Osteocyte (in vitro differentiated cells): ENCODE data around the gene RPL26. TPM values are rescaled to one million over a fixed set of nuclear protein-coding genes. Genes with fewer than 3 reads are reported as not detected.

ENCODE experiments used
- DNase-seq: peaks from one replicate; pipeline ENCODE4 v3.0.0; 2021; ENCODE audit warnings: mixed read lengths; ENCODE audit not compliant: unreplicated experiment; ENCODE audit errors: extremely low spot score
- H3K27ac Mint-ChIP-seq: one replicate; pipeline ENCODE4 v1.8.0; 2021; ENCODE audit warnings: mild to moderate bottlenecking, mixed read lengths; ENCODE audit not compliant: unreplicated experiment
- H3K27me3 Mint-ChIP-seq: one replicate; pipeline ENCODE4 v1.8.0; 2021; ENCODE audit warnings: mixed read lengths; ENCODE audit not compliant: unreplicated experiment
- H3K36me3 Mint-ChIP-seq: one replicate; pipeline ENCODE4 v1.8.0; 2021; ENCODE audit warnings: mixed read lengths; ENCODE audit not compliant: unreplicated experiment
- H3K4me1 Mint-ChIP-seq: one replicate; pipeline ENCODE4 v1.8.0; 2021; ENCODE audit warnings: mixed read lengths; ENCODE audit not compliant: unreplicated experiment
- H3K4me3 Mint-ChIP-seq: one replicate; pipeline ENCODE4 v1.8.0; 2021; ENCODE audit warnings: mild to moderate bottlenecking, moderate library complexity, mixed read lengths; ENCODE audit not compliant: unreplicated experiment
- H3K9me3 Mint-ChIP-seq: one replicate; pipeline ENCODE4 v1.8.0; 2021; ENCODE audit warnings: mixed read lengths; ENCODE audit not compliant: unreplicated experiment
- CTCF ChIP-seq: fragments of 200-600 bp; sonication (generic); IDR thresholded peaks from 2 replicates; pipeline ENCODE4 v1.5.0; 2021; ENCODE audit warnings: antibody characterized with exemption, mild to moderate bottlenecking, moderate library complexity
- total RNA-seq: library from RNA; stranded (reverse); gene quantifications from 2 replicates; pipeline ENCODE4 v1.2.1, GENCODE V29; 2021

RPL26 gene
- total RNA-seq, 1 donor from 2014 or later = 1,654 TPM

DNA sequence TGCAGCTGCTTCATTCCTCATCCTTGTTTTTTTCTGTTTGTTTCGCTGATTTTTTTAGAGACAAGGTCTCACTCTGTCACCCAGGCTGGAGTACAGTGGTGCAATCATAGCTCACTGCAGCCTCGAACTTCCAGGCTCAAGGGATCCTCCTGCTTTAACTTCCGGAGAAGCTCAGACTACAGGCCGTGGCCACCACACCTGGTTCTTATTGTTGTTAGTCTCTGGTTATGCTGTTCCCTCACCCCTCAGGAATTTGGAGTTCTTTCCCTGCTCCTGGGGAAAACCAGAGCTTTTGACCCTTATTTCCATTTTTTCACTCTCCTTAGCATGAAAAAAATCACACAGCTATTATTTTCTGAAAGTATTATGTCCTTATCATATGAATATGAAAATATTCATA, 41.5 kb downstream of the RPL26 start:
- Mint-ChIP-seq H3K9me3 (no peaks in the 10 kb centered on the region), H3K36me3 (no peaks in the 10 kb centered on the region), H3K27ac (no peak overlapping the region), H3K4me3 (no peak overlapping the region), H3K27me3 (peaks cover 17% of the 10 kb centered on the region), H3K4me1 (peaks cover 6% of the 10 kb centered on the region)
- TF ChIP-seq CTCF = no peak
- DNase-seq = no peak

DNA sequence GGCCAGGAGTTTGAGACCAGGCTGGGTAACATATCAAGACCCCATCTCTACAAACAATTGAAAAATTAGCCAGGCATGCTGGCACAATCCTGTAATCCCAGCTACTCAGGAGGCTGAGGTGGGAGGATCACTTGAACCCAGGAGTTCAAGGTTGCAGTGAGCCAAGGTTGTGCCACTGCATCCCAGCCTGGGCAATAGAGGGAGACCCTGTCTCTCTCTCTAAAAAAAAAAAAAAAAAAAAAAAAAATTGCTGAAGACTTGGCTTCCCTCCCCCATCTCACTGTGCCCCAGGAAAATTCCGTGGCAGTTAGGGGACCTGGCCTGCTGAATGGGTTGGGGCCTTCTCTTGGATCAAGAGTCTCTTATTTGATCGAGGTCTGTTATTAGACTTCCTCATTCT, 43.5 kb downstream of the RPL26 start, which contains the start of gene ODF4:
TSS of gene ODF4 (plus strand) at position 301 of the 400 bp plus-strand sequence. CDS start 212 bp downstream, outside the sequence.
- Mint-ChIP-seq H3K27ac (no peak within 1 kb of the TSS), H3K27me3 (no peaks in the 10 kb centered on the region)
- DNase-seq = no peak

GRCh38 chr17:8338753-8339140, 44.2 kb downstream of the RPL26 start:
- Mint-ChIP-seq H3K27ac (no peak overlapping the region), H3K36me3 (no peaks in the 10 kb centered on the region), H3K27me3 (no peaks in the 10 kb centered on the region), H3K9me3 (no peaks in the 10 kb centered on the region), H3K4me1 (peaks cover 6% of the 10 kb centered on the region), H3K4me3 (no peak overlapping the region)
- DNase-seq = no peak
- TF ChIP-seq CTCF = no peak

More for the DNA sequence above, 43.5 kb downstream of the RPL26 start, which contains the start of gene ODF4:
- Mint-ChIP-seq H3K9me3 (no peaks in the 10 kb centered on the region), H3K4me3 (no peak within 1 kb of the TSS), H3K36me3 (no peaks in the 10 kb centered on the region), H3K4me1 (peaks cover 6% of the 10 kb centered on the region)
- TF ChIP-seq CTCF = no peak

GRCh38 chr17:8337802-8338752, 44.9 kb downstream of the RPL26 start:
- peaks cover 6% of the 10 kb centered on the region for H3K4me1 Mint-ChIP-seq
- H3K4me3 Mint-ChIP-seq = no peak overlapping the region
- DNase-seq = no peak
- TF ChIP-seq CTCF = no peak
- H3K9me3 Mint-ChIP-seq = no peaks in the 10 kb centered on the region
- H3K27ac Mint-ChIP-seq = no peak overlapping the region
- H3K27me3 Mint-ChIP-seq = no peaks in the 10 kb centered on the region
- H3K36me3 Mint-ChIP-seq = no peaks in the 10 kb centered on the region

DNA sequence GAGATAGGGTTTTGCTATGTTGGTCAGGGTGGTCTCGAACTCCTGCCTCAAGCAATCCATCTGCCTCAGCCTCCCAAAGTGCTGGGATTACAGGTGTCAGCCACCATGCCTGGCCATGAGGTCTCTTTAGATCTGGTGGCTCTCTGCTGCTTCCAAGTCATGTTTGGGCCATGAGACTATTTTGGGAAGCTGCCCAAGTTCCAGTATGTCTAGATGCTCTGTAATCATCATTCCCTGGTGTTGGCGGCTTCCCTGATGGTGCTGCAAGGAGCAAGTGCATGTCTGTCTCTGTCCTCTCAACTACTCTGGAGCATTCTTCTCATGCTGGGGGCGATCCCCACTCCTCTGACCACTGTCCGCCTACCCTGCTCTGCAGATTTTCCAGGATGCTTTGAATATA, 49.7 kb downstream of the RPL26 start:
- no peak for DNase-seq
- peaks cover 2% of the 10 kb centered on the region for H3K4me1 Mint-ChIP-seq
- no peak for TF ChIP-seq CTCF
- no peak overlapping the region for H3K4me3 Mint-ChIP-seq
- no peaks in the 10 kb centered on the region for H3K9me3 Mint-ChIP-seq
- H3K27ac Mint-ChIP-seq = no peak overlapping the region
- peaks cover 5% of the 10 kb centered on the region for H3K27me3 Mint-ChIP-seq
- H3K36me3 Mint-ChIP-seq = no peaks in the 10 kb centered on the region
